CD4-positive, alpha-beta T cell treated with Interleukin-6 at 100 ng/mL for 8 hours (primary cell): ENCODE measurements around the gene SH3BP2.

ENCODE experiments used
- DNase-seq: peaks from one replicate; pipeline ENCODE4 v3.0.0-alpha.2; 2020; ENCODE audit warnings: mixed read lengths, low spot score

The SH3BP2 gene

GRCh38 chr4:2790583-2791517 lies 2.0 kb upstream of the SH3BP2 start:
- DNase-seq: no peak

DNA sequence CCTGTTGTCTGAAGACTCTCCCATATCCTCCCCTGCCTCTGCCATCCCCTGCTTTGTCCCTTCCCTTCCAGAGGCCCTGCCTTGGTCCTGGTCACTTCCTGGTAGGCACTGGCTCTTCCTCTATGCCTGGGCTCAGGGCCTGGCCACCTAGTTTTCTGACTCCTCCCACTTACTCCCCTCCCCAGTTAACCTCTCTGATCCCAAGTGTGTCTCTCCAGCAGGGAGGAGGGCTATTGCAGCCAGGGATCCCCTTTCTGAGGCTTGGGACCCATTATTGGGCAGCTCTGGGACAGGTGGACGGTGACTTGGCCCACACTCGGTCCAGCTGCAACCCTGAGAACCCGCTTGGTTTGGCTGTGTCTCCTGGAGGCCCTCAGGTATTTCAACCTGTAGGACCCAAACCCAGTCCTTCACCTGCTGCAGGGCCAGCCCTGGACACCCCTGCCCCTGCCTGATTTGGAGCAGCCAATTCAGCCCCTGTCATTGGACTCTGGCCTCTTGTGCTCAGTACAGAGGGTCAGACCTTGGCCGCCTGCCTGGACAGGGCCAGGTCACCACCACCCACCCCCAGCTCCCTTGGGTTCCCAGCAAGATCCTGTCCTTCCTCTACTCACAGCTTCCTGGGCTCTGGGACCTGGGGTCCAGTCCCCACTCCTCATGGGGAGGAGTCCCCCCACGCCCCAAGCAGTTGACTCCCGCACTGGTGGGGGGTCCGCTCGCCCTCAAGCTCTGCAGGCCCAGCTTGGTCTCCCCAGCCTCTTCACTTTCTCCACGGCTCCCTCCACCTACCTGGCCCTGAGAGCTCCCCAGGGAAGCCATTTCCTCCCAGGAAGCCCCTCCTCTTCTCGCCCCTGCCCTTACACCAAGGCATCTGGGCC lies 1.1 kb upstream of the SH3BP2 start:
- DNase-seq: no peak

GRCh38 chr4:2792396-2792710 lies 532 bp upstream of the SH3BP2 start:
- no peak for DNase-seq

DNA sequence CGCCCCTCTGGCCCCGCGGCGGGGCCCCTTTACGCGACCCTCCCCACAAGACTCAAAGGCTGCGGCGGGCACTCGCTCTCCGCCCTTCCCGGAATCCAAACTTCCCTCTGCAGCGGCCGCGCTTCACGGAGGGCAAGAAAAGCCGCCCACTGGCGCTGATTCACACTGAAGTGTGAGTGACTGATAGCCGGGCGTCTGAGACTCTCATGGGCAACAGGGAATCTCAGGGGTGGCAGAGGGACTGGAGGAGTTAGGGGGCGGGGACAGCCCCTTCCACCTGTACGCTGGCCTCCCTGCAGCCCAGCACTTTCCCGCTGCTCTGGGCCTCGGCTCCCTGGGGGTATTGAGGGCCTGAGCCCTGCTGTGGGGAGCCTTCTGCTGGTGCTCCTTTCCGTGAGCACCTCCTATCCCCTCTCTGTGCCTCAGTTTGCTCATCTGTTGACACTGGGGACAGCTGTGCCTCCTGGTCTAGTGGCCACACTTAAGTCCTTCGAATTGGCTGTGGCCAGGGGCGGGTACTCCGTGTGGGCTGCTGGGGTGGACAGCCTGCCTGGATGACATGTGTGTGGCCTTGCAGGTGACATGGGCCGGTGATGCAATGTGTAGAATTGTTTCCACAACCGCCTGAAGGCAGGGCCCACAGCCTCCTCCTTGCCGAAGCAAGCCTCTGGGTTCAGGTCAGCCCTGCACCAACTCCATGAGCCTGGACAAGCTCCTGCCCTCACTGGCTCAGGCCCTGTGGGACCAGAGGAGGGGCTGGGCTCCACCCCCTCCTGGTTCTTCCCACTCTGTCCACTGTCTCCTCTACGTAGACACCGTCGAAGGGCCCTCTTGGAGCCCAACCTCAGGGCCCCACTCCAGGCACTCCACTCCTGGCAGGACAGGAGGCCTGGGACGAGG lies 951 bp downstream of the SH3BP2 start:
- DNase-seq: no peak

GRCh38 chr4:2794486-2795299 lies 1.8 kb downstream of the SH3BP2 start:
- no peak for DNase-seq

DNA sequence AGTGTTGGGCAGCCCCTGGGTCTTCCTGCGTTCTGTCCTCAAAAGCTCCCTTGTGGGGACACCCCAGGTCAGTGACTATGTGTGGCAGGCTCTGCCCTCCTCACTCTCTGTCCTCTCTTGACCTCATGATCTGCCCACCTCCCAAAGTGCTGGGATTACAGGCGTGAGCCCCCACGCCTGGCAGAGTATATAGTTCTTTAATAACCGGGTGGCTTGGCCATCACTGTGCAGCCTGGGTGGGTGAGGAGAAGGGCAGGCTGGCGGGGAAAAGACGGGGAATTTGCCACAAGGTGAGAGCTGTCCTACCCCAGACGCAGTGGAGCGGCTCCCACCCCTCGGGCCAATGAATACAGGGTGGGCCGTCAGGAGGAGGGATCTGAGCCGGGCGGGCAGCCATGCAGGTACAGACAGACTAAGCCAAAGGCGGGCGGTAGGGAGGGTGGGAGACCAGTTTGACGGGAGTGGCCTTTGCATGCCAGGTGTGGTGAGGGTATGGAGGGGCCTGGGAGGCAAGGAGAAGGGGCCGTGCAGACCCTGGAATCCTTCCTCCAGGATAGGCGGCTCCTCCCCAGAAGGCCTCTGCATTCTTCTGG lies 2.5 kb downstream of the SH3BP2 start:
- DNase-seq: no peak

DNA sequence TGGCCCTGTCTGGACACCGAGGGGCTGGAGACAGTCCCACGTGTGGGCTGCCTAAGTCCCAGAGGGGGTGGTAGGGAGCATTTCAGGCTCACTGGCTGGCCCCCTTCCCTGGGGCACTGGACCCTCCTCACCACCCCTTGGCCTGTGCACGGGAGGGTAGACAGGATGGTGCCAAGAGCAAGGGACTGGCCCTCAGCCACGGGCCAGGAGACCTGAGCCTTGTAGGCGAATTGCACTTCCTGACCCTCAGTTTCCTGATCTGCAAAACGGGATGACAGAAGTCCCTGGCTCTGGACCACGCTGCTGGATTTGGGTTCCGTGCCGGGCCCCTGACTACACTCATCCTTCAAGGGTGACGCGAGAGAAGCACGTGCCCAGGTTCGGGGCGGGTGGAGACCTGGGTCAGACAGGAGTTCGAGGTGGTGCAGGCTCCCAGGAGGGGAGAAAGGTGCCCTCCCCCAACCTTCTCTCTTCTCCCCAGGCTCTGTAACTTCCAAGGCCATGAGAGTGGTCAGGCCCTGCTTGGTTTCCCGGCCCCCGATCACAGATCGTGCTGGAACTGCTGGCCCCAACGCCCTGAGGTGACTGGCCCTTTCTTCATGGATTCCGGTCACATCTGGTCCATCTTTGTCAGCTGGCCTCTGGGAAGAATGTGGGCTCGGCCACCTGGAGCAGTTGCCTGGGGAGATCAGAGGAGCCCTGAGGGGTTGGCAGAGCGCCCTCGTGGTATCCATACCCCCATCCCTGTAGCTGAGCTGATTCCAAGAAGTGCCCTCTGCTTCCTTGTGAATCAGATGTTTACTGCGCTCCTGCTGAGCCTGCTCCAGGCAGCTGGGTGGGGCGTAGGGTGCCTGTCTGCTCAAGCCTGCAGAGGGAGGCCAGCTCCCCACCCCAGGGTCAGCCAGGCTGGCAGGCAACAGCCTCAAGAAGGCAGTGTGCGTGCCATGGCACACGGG lies 3.3 kb downstream of the SH3BP2 start:
- no peak for DNase-seq

DNA sequence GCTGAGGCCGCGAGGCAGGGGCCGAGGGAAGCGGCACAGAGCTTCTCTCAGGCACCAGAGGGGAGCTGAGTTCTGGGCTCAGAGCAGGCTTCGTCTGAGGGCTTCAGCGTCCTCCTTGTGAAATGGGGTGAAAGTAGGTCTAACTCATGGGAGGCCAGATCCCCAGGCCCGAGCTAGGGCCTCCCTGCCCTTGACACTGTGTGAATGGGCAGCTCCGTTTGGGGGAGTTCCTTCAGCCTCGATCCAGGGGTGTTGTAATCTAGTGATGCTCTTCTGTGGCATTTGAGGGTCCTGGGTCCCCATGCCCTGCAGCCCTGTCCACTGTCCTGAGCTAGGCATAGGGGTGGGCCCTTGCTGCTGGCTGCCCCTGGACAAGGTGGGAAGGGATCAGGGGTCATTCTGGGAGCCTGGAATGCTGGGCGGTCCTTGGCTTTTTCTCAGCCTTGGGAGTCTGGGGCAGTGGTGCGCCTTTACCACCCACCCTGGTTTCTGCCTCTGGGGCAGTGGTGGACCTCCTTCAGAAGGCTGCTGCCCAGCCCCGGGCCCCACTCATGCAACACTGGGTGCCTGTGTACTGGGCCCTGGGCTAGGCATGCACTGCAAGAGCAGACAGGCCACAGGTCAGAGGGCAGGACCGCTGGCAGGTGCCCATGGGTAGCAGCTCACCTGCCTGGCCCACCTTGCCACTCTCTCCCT lies 4.1 kb downstream of the SH3BP2 start:
- no peak for DNase-seq

- DNase-seq: peak; percentile 32
These were observed 4.8 kb downstream of the SH3BP2 start for GRCh38 chr4:2797545-2798305.

DNA sequence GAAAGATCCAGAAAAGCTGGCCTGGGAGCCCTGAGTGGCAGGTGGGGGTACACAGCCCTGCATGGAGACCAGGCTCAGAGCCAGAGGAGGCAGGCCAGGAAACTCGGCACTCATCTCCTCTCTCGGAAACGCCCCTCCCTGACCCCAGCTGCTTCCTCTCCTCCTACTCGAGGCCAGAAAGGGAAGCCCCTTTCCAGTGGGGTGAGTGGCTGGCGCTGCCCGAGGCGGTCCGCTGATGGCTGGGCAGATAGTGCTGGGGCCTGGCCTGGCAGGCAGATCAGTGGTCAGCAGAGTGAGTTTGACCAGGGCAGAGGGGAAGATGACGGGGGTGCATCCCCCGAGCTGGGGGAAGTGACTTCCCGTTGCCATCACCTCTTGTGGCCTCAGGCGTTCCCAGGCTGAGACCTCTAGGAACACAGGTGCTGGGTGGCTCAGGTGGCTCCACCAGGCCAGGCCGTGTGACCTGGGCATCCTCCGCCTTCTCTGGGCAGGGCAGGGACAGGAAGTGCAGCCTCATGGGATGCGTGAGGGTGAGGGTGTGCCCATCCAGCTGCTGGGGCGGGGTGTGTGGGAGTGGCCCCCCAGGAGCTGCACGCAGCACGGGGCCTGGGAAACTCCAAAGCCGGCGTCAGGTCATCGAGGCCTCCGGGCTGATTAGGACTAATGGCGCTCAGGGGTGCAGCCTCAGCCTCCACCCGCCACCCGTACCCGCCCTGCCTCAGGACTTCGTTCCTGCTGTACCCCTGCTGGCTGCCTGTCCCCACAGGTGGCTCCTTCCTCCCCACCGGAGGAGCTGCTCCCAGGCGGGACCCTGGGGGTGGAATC lies 5.7 kb downstream of the SH3BP2 start:
- DNase-seq: peak; percentile 46

DNA sequence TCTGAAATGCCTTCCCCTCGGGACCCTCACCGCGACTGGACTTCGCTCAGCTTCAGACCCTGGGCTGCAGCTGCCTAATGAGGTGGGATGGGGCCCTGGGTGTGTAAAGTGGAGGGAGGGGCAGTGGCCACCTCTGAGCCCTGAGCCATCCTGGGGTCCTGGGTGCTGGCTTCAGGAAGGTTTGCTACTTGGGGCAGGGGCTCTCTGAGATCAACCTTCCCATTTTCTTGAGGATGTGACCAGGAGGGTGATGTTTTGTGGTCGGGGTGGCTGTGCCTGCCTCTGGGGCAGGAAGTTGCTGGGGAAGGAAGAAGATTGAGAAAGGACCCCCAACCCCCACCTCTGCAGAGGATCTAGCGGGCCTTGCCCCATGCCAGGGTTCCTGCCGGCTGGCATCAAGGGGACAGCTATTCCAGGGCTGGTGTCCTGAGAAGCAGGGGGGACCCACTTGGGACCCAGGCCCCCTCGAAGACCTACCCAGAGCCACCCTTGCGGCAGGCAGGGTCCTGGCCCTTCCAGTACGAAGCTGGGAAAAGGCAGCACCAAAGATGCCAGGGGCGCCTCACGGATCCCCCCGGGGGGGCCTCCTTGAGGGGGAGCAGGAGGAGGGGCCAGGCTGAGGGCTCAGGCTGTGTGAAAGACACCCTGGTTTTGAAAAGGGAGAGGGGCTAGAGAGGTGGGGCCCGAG lies 6.5 kb downstream of the SH3BP2 start:
- DNase-seq: no peak

DNA sequence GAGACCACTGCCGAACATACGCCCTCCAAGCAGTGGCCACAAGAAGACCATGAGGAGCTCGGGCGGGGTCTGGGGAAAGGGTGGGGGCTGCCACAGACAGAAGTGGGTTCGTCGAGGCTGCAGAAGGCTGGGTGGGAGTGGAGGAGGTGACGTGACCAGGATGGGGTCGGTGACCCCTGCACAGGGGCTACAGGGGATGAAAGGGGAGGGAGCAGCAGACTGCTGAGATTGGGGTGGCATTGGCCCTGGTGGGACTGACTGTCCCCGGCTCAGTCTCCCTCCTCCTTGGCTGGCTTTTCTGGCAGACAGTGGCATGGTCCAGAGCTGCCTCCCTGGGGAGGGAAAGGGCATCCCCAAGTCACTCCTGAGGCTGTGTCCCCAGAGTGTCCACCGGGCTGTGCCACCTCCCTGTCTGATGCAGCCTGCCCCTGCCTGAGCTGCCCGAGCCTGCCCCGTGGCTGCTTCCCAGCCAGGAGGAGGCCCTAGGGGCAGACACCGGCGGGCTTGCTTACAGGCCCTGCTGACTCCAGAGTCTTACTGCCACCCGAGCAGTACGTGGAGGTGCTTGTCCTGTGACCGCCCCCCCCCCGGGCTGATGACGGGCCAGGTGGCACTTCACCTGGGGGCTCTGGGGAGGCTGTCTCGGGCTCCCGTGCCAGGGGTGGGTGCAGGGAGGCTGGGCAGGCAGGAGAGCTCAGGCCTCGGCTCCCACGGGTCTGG lies 7.2 kb downstream of the SH3BP2 start:
- DNase-seq: no peak

DNA sequence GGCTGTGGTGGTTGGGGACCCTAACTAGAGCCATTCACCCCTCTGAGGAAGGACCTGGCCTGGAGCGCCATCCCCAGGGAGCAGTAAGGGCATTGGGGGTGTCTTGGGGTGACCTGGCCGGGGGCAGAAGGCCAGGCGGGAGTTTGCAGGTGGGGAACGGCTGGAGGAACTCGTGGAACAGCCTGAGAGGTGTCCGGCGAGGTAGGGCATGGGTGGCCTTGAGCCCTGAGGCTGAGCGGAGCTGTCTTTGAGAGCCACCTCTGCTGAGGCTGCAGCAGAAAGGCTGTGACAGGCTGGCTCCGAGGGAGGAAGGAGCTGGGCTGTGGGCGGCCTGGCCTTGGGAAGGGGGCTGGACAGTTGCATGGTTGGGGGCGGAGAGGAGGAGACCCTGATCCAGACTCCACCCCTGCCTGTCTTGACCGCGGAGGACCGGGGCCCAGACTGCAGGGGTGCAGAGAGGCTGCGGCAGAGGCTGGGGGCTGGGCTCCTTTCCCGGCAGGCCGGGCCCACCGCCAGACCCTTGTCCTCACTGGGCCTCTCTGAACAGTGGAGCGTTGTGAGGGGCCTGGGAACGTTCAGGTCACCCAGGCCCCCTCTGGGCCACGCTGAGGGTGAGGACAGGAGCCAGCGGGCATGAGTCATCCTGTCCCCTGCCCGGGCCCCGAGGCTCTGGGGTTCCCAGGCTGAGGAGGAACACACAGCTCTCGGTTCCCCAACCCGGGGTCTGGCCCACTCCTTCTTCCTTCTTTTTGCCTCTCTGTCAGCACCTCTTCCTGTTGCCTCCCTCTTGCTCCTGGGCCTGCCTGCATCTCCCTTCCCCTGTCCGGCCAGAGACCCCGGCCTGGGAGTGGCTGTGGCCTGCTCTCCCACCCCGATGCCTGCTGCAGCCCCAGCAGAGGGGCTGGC lies 8.1 kb downstream of the SH3BP2 start:
- no peak for DNase-seq

- DNase-seq: no peak
These were observed 10.0 kb downstream of the SH3BP2 start for GRCh38 chr4:2802618-2803531.
